Endothelial cell of umbilical vein (primary cell): ENCODE data around the gene OR9A2. TPM values are rescaled to one million over a fixed set of nuclear protein-coding genes. Genes with fewer than 3 reads are reported as not detected.

Experiments used
- BruUV-seq: library from RNA; stranded (reverse); fragments of 400-500 nt; replicated peaks from 2 replicates; lab custom pipeline; 2021; lab: Mats Ljungman, UMichigan
- CTCF ChIA-PET: fragments of 300-600, 350-600 bp; sonication (Branson Sonifier 250); formaldehyde crosslinking; loops from one replicate; lab custom pipeline; 2021; ENCODE audit warnings: antibody characterized with exemption, inconsistent platforms; lab: Charles Lee
- POLR2A ChIA-PET: fragments of 300-600, 350-600 bp; sonication (Branson Sonifier 250); formaldehyde crosslinking; loops from one replicate; lab custom pipeline; 2021; ENCODE audit warnings: antibody characterized with exemption, inconsistent platforms; lab: Charles Lee
- DNase-seq: peaks from one replicate; pipeline ENCODE4 v3.0.0-alpha.2; 2011; ENCODE audit warnings: low read depth, low spot score
- FAIRE-seq: peaks from 2 replicates; lab custom pipeline; 2011; peaks lifted over from hg19 to GRCh38; lab: Jason Lieb, UNC
- H2AFZ ChIP-seq: 2 replicates; pipeline ENCODE4 v1.6.0; 2012; ENCODE audit warnings: low read depth, low read length, control low read depth, inconsistent platforms
- H3K27ac ChIP-seq: 2 replicates; pipeline ENCODE4 v1.5.1; 2011; ENCODE audit warnings: low read depth, mild to moderate bottlenecking, control low read depth, low read length, moderate library complexity; ENCODE audit not compliant: insufficient read depth
- H3K27me3 ChIP-seq, 2 experiments: 2 replicates each; pipeline versions ENCODE4 v1.6.0 to v1.6.1; 2011; ENCODE audit warnings: low read length in 2 of 2, mixed read lengths in 1 of 2; ENCODE audit not compliant: control insufficient read depth in 2 of 2, insufficient read depth in 2 of 2
- H3K36me3 ChIP-seq, 2 experiments: 2 replicates in 1 of 2; 3 replicates in 1 of 2; pipeline ENCODE4 v1.5.1; 2011; ENCODE audit warnings: low read length in 2 of 2, mild to moderate bottlenecking in 1 of 2, moderate library complexity in 1 of 2; ENCODE audit not compliant: control insufficient read depth in 2 of 2, insufficient read depth in 2 of 2; ENCODE audit errors: extremely low read depth in 1 of 2
- H3K4me1 ChIP-seq: 3 replicates; pipeline ENCODE4 v1.5.1; 2011; ENCODE audit warnings: mild to moderate bottlenecking, low read length; ENCODE audit not compliant: control insufficient read depth, insufficient read depth; ENCODE audit errors: extremely low read depth
- H3K4me2 ChIP-seq: 2 replicates; pipeline ENCODE4 v1.6.1; 2011; ENCODE audit warnings: low read length, control low read depth, mixed read lengths; ENCODE audit not compliant: insufficient read depth
- H3K4me3 ChIP-seq, 3 experiments: fragments of 200-600 bp in 1 of 3; sonication (generic), shearing (Covaris generic) in 1 of 3; replicated peaks in 1 of 3; 2 replicates each; pipeline ENCODE4 v1.5.1; 2011 to 2016; ENCODE audit warnings: control low read depth in 3 of 3, low read length in 3 of 3, mild to moderate bottlenecking in 2 of 3, inconsistent platforms in 1 of 3, low read depth in 1 of 3, moderate library complexity in 1 of 3; ENCODE audit not compliant: insufficient read depth in 1 of 3
- H3K79me2 ChIP-seq: 2 replicates; pipeline ENCODE4 v1.6.0; 2012; ENCODE audit warnings: low read length, inconsistent platforms; ENCODE audit not compliant: control insufficient read depth, insufficient read depth
- H3K9ac ChIP-seq: replicated peaks from 2 replicates; pipeline ENCODE3; 2011; ENCODE audit warnings: low read length, control low read depth; ENCODE audit not compliant: insufficient read depth; ENCODE audit errors: extremely low read depth
- H3K9me1 ChIP-seq: replicated peaks from 3 replicates; pipeline ENCODE4 v1.6.0; 2011; ENCODE audit warnings: mild to moderate bottlenecking, low read length; ENCODE audit not compliant: control insufficient read depth, insufficient read depth; ENCODE audit errors: extremely low read depth
- H3K9me3 ChIP-seq: replicated peaks from 2 replicates; pipeline ENCODE4 v1.5.1; 2012; ENCODE audit warnings: low read length, inconsistent platforms; ENCODE audit not compliant: control insufficient read depth, insufficient read depth
- H4K20me1 ChIP-seq: replicated peaks from 2 replicates; pipeline ENCODE3; 2011; ENCODE audit warnings: mild to moderate bottlenecking, low read length; ENCODE audit not compliant: control insufficient read depth, insufficient read depth; ENCODE audit errors: extremely low read depth
- CTCF ChIP-seq, 2 donors: IDR thresholded peaks; 1 replicate in 1 of 2; 2 replicates in 1 of 2; pipeline ENCODE4 v1.5.1; 2011; ENCODE audit warnings: low read length in 2 of 2, mild to moderate bottlenecking in 2 of 2, moderate library complexity in 2 of 2, control low read depth in 1 of 2, inconsistent platforms in 1 of 2, low read depth in 1 of 2; ENCODE audit not compliant: insufficient read depth in 1 of 2; ENCODE audit errors: extremely low read depth in 1 of 2
- EZH2 ChIP-seq: IDR thresholded peaks from 2 replicates; pipeline ENCODE4 v1.6.1; 2012; ENCODE audit warnings: borderline replicate concordance, low read depth, mild to moderate bottlenecking, moderate library complexity, low read length, inconsistent platforms; ENCODE audit not compliant: severe bottlenecking
- FOS ChIP-seq: IDR thresholded peaks from 2 replicates; pipeline ENCODE4 v1.6.1; 2011; ENCODE audit warnings: mild to moderate bottlenecking, low read length, moderate library complexity, borderline replicate concordance; ENCODE audit not compliant: insufficient read depth
- GATA2 ChIP-seq: IDR thresholded peaks from 2 replicates; pipeline ENCODE4 v1.7.0; 2011; ENCODE audit warnings: low read depth, mild to moderate bottlenecking, moderate library complexity, mixed read lengths, low read length; ENCODE audit not compliant: insufficient read length, insufficient read depth
- JUN ChIP-seq: IDR thresholded peaks from 2 replicates; pipeline ENCODE4 v1.6.1; 2011; ENCODE audit warnings: borderline replicate concordance, low read depth; ENCODE audit not compliant: insufficient read length, insufficient read depth
- MAX ChIP-seq: IDR thresholded peaks from 2 replicates; pipeline ENCODE4 v1.6.1; 2011; ENCODE audit not compliant: insufficient read depth, insufficient read length
- MYC ChIP-seq: IDR thresholded peaks from one replicate; pipeline ENCODE4 v1.6.1; 2011; ENCODE audit warnings: mild to moderate bottlenecking, low read depth, low read length
- POLR2A ChIP-seq: IDR thresholded peaks from 2 replicates; pipeline ENCODE4 v1.6.1; 2012; ENCODE audit warnings: low read depth, mild to moderate bottlenecking, control low read depth, low read length
- POLR2AphosphoS5 ChIP-seq: IDR thresholded peaks from 2 replicates; pipeline ENCODE4 v1.6.1; 2012; ENCODE audit warnings: low read depth, mild to moderate bottlenecking, control low read depth, low read length, moderate library complexity; ENCODE audit not compliant: insufficient read depth
- dilution Hi-C: fragments of 300-500 bp; cut with MboI; formaldehyde crosslinking; loops from one replicate; pipeline ENCODE4 v1.15.0; 2019; ENCODE audit warnings: low sequenced_read_pairs; ENCODE audit not compliant: extremely low pct_ligation_motif_present
- intact Hi-C: fragments of 100-400 bp; cut with micrococcal nuclease; formaldehyde crosslinking; loops from one replicate; pipeline ENCODE4 v1.10.0; 2022
- polyA plus RNA-seq, 4 experiments: library from polyadenylated mRNA; depleted of rRNA in 3 of 4; stranded (reverse) in 3 of 4; unstranded in 1 of 4; fragments of >200 nt; gene quantifications; 2 replicates each; pipeline versions ENCODE4 v1.2.1 to v1.2.3, GENCODE V29; 2011 to 2012; ENCODE audit warnings: missing spikeins in 1 of 4
- total RNA-seq: library from RNA; stranded (reverse); gene quantifications from 2 replicates; pipeline ENCODE4 v1.2.3, GENCODE V29; 2021

Gene OR9A2
- total and polyA plus RNA-seq, 2 donors (not counting 3 experiments of a cell fraction or from before 2014, with no cell fraction given), result not detected

GRCh38 chr7:143068446-143068845, 41.5 kb upstream of the OR9A2 start:
- Histone ChIP-seq H3K79me2 (no peaks in the 10 kb centered on the region), H2AFZ (no peak overlapping the region), H3K4me1 (no peaks in the 10 kb centered on the region), H3K36me3 (no peaks in the 10 kb centered on the region), H3K4me2 (no peak overlapping the region), H3K27me3 (no peaks in the 10 kb centered on the region), H3K27ac (no peak overlapping the region), H3K9me1 (no peaks in the 10 kb centered on the region), H3K9ac (no peak overlapping the region), H3K4me3 (no peak overlapping the region), H3K9me3 (no peaks in the 10 kb centered on the region), H4K20me1 (no peaks in the 10 kb centered on the region)
- CTCF ChIA-PET, result no interaction called here
- DNase-seq (no peak), FAIRE-seq (no peak)
- no peak for TF ChIP-seq MAX
- TF ChIP-seq POLR2A, result no peak
- no peak for TF ChIP-seq POLR2AphosphoS5
- TF ChIP-seq JUN, result no peak
- no peak for TF ChIP-seq GATA2
- TF ChIP-seq MYC, result no peak
- no peak for TF ChIP-seq EZH2
- TF ChIP-seq FOS, result no peak
- no peak for TF ChIP-seq CTCF (IDR thresholded peaks at IDR 0.05; ENCODE audit: extremely low read depth in 1 of 2, insufficient read depth in 1 of 2, low read depth in 1 of 2, low read length in 2 of 2)
- no TSS peak for BruUV-seq
- dilution Hi-C loops (no loop called here), intact Hi-C loops (no loop called here)
- POLR2A ChIA-PET, result no interaction called here
